ENCODE results near the gene PLCB3. TPM values are rescaled to one million over a fixed set of nuclear protein-coding genes. Genes with fewer than 3 reads are reported as not detected.
A peak's percentile ranks its signal among the peaks of the same experiment; 100 is the strongest.

PLCB3 gene
- total RNA-seq, 1 experiment from 2014 or later: 34.6 TPM

DNA sequence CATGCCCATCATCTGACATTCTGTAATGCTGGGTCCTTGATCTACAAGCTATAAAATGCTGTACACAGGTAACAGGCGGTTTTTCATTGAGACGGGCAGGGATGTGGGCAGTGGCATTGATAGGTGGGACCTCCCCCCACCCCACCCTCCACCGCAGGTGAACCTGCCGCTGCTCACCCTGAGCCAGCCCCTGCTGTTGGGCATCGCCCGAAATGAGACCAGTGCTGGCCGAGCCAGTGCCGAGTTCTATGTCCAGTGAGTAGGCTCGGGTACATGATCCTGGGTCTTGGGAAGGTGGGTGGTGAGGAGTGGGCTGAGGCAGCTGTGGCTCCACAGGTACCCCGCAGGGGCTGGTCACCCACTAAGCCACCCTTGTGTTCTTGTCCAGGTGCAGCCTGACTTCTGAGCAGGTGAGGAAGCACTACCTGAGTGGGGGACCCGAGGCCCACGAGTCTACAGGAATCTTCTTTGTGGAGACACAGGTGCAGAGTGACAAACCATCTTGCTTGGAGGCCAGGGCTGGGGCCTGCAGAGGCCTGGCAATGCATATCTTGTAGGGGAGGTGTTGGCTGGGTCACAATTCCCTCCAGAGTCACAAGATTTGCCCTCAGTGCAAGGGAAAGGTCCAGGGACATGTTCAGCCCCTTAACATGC lies 22.1 kb upstream of the PLCB3 start:
- intact Hi-C loops (cut with micrococcal nuclease): no loop called here
- POLR2A ChIA-PET: interaction anchor here (1.0 to 11.9 kb wide), 2 partner anchors 14 to 44 kb away, joined by 3 to 122 read pairs; partner anchors contain the start of genes FKBP2 and PPP1R14B
- no peak overlapping the region for H3K27ac Mint-ChIP-seq (ENCODE audit: low read depth, unreplicated experiment)

DNA sequence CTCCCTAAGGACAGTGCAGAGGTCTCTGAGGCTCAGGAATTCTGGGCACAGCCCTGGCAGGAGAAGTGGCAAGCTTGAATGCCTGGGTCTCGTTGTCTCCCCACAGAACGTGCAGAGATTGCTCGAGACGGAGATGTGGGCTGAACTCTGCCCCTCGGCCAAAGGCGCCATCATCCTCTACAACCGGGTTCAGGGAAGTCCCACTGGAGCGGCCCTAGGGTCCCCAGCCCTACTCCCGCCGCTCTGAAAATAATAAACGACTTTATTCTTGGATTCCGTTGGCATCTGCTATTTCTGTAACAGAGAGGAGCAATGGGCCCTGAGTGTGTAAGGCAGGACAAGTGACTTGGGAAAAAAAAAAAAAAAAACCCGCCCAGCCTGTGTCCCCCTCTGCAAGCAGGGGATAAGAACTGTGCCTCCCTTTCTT lies 21.6 kb upstream of the PLCB3 start:
- ChIA-PET CTCF (interaction anchor here (0.6 to 1.0 kb wide), 2 partner anchors 74 to 253 kb away, joined by 3 to 5 read pairs; no protein-coding TSS in a partner anchor), POLR2A (interaction anchor here (0.6 to 11.9 kb wide), 3 partner anchors 14 to 1373 kb away, joined by 3 to 122 read pairs (median 3); partner anchors contain the start of genes FKBP2 and PPP1R14B)
- Mint-ChIP-seq H3K27me3 (ENCODE audit: insufficient read depth, unreplicated experiment) (no peaks in the 10 kb centered on the region), H3K4me1 (ENCODE audit: insufficient read depth, unreplicated experiment) (peaks cover 12% of the 10 kb centered on the region), H3K4me3 (ENCODE audit: unreplicated experiment) (peak overlapping the region; percentile 77), H3K27ac (ENCODE audit: low read depth, unreplicated experiment) (peak overlapping the region; percentile 78), H3K36me3 (ENCODE audit: insufficient read depth, unreplicated experiment) (peaks cover 11% of the 10 kb centered on the region), H3K9me3 (ENCODE audit: unreplicated experiment) (no peaks in the 10 kb centered on the region)
- intact Hi-C loops (cut with micrococcal nuclease): no loop called here
- TF ChIP-seq, protein P1, sequence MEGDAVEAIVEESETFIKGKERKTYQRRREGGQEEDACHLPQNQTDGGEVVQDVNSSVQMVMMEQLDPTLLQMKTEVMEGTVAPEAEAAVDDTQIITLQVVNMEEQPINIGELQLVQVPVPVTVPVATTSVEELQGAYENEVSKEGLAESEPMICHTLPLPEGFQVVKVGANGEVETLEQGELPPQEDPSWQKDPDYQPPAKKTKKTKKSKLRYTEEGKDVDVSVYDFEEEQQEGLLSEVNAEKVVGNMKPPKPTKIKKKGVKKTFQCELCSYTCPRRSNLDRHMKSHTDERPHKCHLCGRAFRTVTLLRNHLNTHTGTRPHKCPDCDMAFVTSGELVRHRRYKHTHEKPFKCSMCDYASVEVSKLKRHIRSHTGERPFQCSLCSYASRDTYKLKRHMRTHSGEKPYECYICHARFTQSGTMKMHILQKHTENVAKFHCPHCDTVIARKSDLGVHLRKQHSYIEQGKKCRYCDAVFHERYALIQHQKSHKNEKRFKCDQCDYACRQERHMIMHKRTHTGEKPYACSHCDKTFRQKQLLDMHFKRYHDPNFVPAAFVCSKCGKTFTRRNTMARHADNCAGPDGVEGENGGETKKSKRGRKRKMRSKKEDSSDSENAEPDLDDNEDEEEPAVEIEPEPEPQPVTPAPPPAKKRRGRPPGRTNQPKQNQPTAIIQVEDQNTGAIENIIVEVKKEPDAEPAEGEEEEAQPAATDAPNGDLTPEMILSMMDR (IDR thresholded peaks at IDR 0.05; ENCODE audit: unreplicated experiment): no peak
- no TSS peak for BruUV-seq (replicated peaks)
- DNase-seq (ENCODE audit: unreplicated experiment): no peak

More for the DNA sequence above, 22.1 kb upstream of the PLCB3 start:
- TF ChIP-seq, protein P1 (IDR thresholded peaks at IDR 0.05; ENCODE audit: unreplicated experiment): no peak
- peaks cover 14% of the 10 kb centered on the region for H3K4me1 Mint-ChIP-seq (ENCODE audit: insufficient read depth, unreplicated experiment)
- H3K9me3 Mint-ChIP-seq (ENCODE audit: unreplicated experiment): no peaks in the 10 kb centered on the region
- H3K27me3 Mint-ChIP-seq (ENCODE audit: insufficient read depth, unreplicated experiment): no peaks in the 10 kb centered on the region
- BruUV-seq (replicated peaks): TSS peak; percentile 1
- peaks cover 11% of the 10 kb centered on the region for H3K36me3 Mint-ChIP-seq (ENCODE audit: insufficient read depth, unreplicated experiment)
- no peak for DNase-seq (ENCODE audit: unreplicated experiment)
- H3K4me3 Mint-ChIP-seq (ENCODE audit: unreplicated experiment): no peak overlapping the region
- CTCF ChIA-PET: interaction anchor here (1.0 kb wide), 1 partner anchor 74 kb away, joined by 5 read pairs; no protein-coding TSS in a partner anchor

DNA sequence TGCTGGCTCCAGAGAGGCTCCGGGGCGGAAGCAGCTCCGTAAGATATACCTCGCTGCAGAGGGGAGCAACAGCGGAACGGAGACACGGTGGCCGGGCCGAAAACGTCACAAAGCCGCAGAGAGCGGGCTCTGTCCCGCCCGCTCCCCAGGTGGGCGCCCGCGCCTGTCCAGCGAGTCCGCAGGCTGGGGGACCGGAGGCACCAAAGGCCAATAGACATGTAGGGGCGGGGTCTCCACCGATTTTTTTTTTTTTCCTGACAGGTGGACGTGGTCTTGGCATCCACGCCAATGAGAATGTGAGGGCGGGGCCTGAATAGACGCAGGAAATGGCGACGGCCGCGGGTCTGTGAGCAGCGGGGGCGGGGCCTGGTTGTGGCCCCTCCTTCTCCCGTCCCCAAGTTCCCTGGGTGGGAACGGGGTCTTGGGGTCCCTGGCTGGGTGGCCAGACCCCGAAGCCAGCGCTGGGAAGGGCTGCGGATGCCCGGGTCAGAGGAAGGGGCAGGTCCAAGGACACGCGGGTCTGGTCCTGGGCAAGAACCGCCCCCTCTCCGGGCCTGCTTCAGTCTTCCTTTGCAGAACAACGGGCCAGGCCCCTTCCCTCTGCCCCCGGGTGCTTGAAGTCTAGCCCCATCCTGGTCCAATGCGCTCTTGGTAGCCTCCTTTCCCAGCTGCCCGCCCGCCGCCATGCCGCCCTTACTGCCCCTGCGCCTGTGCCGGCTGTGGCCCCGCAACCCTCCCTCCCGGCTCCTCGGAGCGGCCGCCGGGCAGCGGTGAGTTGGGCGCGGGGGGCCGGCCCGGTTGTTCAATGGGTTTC lies 21.0 kb upstream of the PLCB3 start, which contains the start of gene DNAJC4:
DNAJC4 (plus strand) TSS at position 378 of the 814 bp plus-strand sequence; CDS start at position 685, 307 bp downstream.
- Mint-ChIP-seq H3K36me3 (ENCODE audit: insufficient read depth, unreplicated experiment) (peaks cover 10% of the 10 kb centered on the region), H3K4me1 (ENCODE audit: insufficient read depth, unreplicated experiment) (peaks cover 14% of the 10 kb centered on the region), H3K4me3 (ENCODE audit: unreplicated experiment) (peak within 1 kb of the TSS; percentile 77), H3K9me3 (ENCODE audit: unreplicated experiment) (no peaks in the 10 kb centered on the region), H3K27me3 (ENCODE audit: insufficient read depth, unreplicated experiment) (no peaks in the 10 kb centered on the region), H3K27ac (ENCODE audit: low read depth, unreplicated experiment) (peak within 1 kb of the TSS; percentile 78)
- intact Hi-C loops (cut with micrococcal nuclease): no loop called here
- no TSS peak for BruUV-seq (replicated peaks)
- DNase-seq (ENCODE audit: unreplicated experiment): peak; percentile 95
- TF ChIP-seq, protein P1 (IDR thresholded peaks at IDR 0.05; ENCODE audit: unreplicated experiment): no peak
- ChIA-PET POLR2A (interaction anchor here (0.6 to 11.9 kb wide), 4 partner anchors 13 to 1374 kb away, joined by 3 to 122 read pairs (median 3); partner anchors contain the start of genes FKBP2, PPP1R14B, PRDX5 and TRMT112), CTCF (interaction anchor here (0.6 to 1.0 kb wide), 3 partner anchors 73 to 254 kb away, joined by 3 to 5 read pairs (median 4); no protein-coding TSS in a partner anchor)
